ENCODE data around the gene PRXL2B.
A peak's percentile ranks its signal among the peaks of the same experiment; 100 is the strongest.
"Not testable (repeated sequence)": the region's sequence is repeated elsewhere in the genome, so short reads cannot be mapped to it uniquely, and the experiment has no call there.

The PRXL2B gene

GRCh38 chr1:2564815-2565374 lies 21.7 kb upstream of the PRXL2B start:
- DNase-seq = peak; percentile 36

- no peak for DNase-seq
These were observed 20.2 kb upstream of the PRXL2B start for GRCh38 chr1:2566101-2567045.

GRCh38 chr1:2567083-2567679 lies 19.4 kb upstream of the PRXL2B start:
- no peak for DNase-seq

GRCh38 chr1:2568187-2568816 lies 18.3 kb upstream of the PRXL2B start:
- DNase-seq = not testable (repeated sequence)

- DNase-seq = peak; percentile 60
These were observed 17.5 kb upstream of the PRXL2B start for GRCh38 chr1:2569060-2569459.

- DNase-seq = not testable (repeated sequence)
These were observed 16.9 kb upstream of the PRXL2B start for GRCh38 chr1:2569703-2570102.

GRCh38 chr1:2570332-2570731 lies 16.2 kb upstream of the PRXL2B start:
- DNase-seq = no peak

- DNase-seq = no peak
These were observed 15.2 kb upstream of the PRXL2B start for GRCh38 chr1:2571348-2571747.

- DNase-seq = no peak
These were observed 13.2 kb upstream of the PRXL2B start for GRCh38 chr1:2573250-2573920.

- no peak for DNase-seq
These were observed 12.2 kb upstream of the PRXL2B start for GRCh38 chr1:2574350-2574749.

GRCh38 chr1:2575801-2576663 lies 10.5 kb upstream of the PRXL2B start:
- DNase-seq = no peak

GRCh38 chr1:2577565-2578075 lies 9.0 kb upstream of the PRXL2B start:
- not testable (repeated sequence) for DNase-seq

GRCh38 chr1:2578758-2579118 lies 7.8 kb upstream of the PRXL2B start:
- no peak for DNase-seq

- no peak for DNase-seq
These were observed 5.9 kb upstream of the PRXL2B start for GRCh38 chr1:2580691-2581090.

- DNase-seq = peak; percentile 14
These were observed 4.2 kb upstream of the PRXL2B start for GRCh38 chr1:2582391-2582790.

- DNase-seq = peak; percentile 22
These were observed 3.2 kb upstream of the PRXL2B start for GRCh38 chr1:2583331-2583791.

- DNase-seq = no peak
These were observed 2.7 kb upstream of the PRXL2B start for GRCh38 chr1:2583871-2584351.

- DNase-seq = peak; percentile 37
These were observed 1.8 kb upstream of the PRXL2B start for GRCh38 chr1:2584686-2585317.

GRCh38 chr1:2585318-2586092 lies 1.1 kb upstream of the PRXL2B start:
- peak; percentile 84 for DNase-seq
